Measurements from ENCODE around the gene PLXNC1. TPM values are rescaled to one million over a fixed set of nuclear protein-coding genes. Genes with fewer than 3 reads are reported as not detected.

PLXNC1 gene
- total RNA-seq, 1 donor from 2014 or later = 28.0 TPM

GRCh38 chr12:94101738-94102660 is 46.4 kb upstream of the PLXNC1 start:
- H3K27ac ChIP-seq = no peak overlapping the region
- peaks cover 7% of the 10 kb centered on the region for H3K27me3 ChIP-seq (ENCODE audit: low read depth)
- no peaks in the 10 kb centered on the region for H3K36me3 ChIP-seq
- intact Hi-C loops (cut with DNase I) = loop anchor here (5.0 to 10.0 kb wide), 2 partner anchors 337 to 600 kb away; no protein-coding TSS in a partner anchor
- peaks cover 16% of the 10 kb centered on the region for H3K4me1 ChIP-seq
- no peaks in the 10 kb centered on the region for H3K9me3 ChIP-seq
- ATAC-seq (peak; percentile 93 to 94), DNase-seq (peak; percentile 89)
- H3K4me3 ChIP-seq = peak overlapping the region; percentile 81
- TF ChIP-seq CTCF (IDR thresholded peaks at IDR 0.05) = peak; percentile 88

- TF ChIP-seq CTCF (IDR thresholded peaks at IDR 0.05) = no peak
- DNase-seq = no peak
- no peaks in the 10 kb centered on the region for H3K36me3 ChIP-seq
- peaks cover 16% of the 10 kb centered on the region for H3K4me1 ChIP-seq
- H3K27ac ChIP-seq = no peak overlapping the region
- H3K27me3 ChIP-seq (ENCODE audit: low read depth) = peaks cover 12% of the 10 kb centered on the region
- no peak overlapping the region for H3K4me3 ChIP-seq
- ATAC-seq = no peak
- intact Hi-C loops (cut with DNase I) = loop anchor here (5.0 to 10.0 kb wide), 2 partner anchors 339 to 602 kb away; no protein-coding TSS in a partner anchor
- H3K9me3 ChIP-seq = no peaks in the 10 kb centered on the region
These were observed 44.4 kb upstream of the PLXNC1 start for GRCh38 chr12:94103986-94104385.

GRCh38 chr12:94107910-94108309 is 40.5 kb upstream of the PLXNC1 start:
- intact Hi-C loops (cut with DNase I) = loop anchor here (10.0 kb wide), 1 partner anchor 343 kb away; no protein-coding TSS in a partner anchor
- no peaks in the 10 kb centered on the region for H3K36me3 ChIP-seq
- H3K27me3 ChIP-seq (ENCODE audit: low read depth) = peaks cover 5% of the 10 kb centered on the region
- no peak overlapping the region for H3K4me3 ChIP-seq
- TF ChIP-seq CTCF (IDR thresholded peaks at IDR 0.05) = no peak
- no peak for ATAC-seq
- no peaks in the 10 kb centered on the region for H3K9me3 ChIP-seq
- H3K4me1 ChIP-seq = peaks cover under 1% of the 10 kb centered on the region
- H3K27ac ChIP-seq = no peak overlapping the region
- DNase-seq = no peak

- DNase-seq = no peak
- TF ChIP-seq CTCF (IDR thresholded peaks at IDR 0.05) = no peak
- no peak for ATAC-seq
- Histone ChIP-seq H3K4me1 (peaks cover 4% of the 10 kb centered on the region), H3K27me3 (ENCODE audit: low read depth) (peaks cover 5% of the 10 kb centered on the region), H3K27ac (no peak overlapping the region), H3K36me3 (no peaks in the 10 kb centered on the region), H3K9me3 (no peaks in the 10 kb centered on the region), H3K4me3 (no peak overlapping the region)
- intact Hi-C loops (cut with DNase I) = loop anchor here (10.0 kb wide), 1 partner anchor 344 kb away; no protein-coding TSS in a partner anchor
These were observed 39.2 kb upstream of the PLXNC1 start for GRCh38 chr12:94109160-94109559.

- intact Hi-C loops (cut with DNase I) = no loop called here
- no peak for TF ChIP-seq CTCF (IDR thresholded peaks at IDR 0.05)
- no peaks in the 10 kb centered on the region for H3K36me3 ChIP-seq
- H3K27me3 ChIP-seq (ENCODE audit: low read depth) = peaks cover 5% of the 10 kb centered on the region
- peaks cover 4% of the 10 kb centered on the region for H3K4me1 ChIP-seq
- no peak overlapping the region for H3K27ac ChIP-seq
- H3K9me3 ChIP-seq = no peaks in the 10 kb centered on the region
- H3K4me3 ChIP-seq = no peak overlapping the region
- DNase-seq (no peak), ATAC-seq (no peak)
These were observed 38.1 kb upstream of the PLXNC1 start for GRCh38 chr12:94110258-94110657.
